ENCODE measurements around the gene ZACN. TPM values are rescaled to one million over a fixed set of nuclear protein-coding genes. Genes with fewer than 3 reads are reported as not detected.

Gene ZACN
- total RNA-seq, 2 experiments from 2014 or later, result 6.4 to 6.5 TPM

Small RNA genes within 50 kb of the gene (microRNA-seq; reads per million reads assigned to microRNA genes)
- gene MIR6868 (ENCODE audit: borderline microRNAs expressed, borderline replicate concordance), result 8.2 reads per million, percentile 15 among the genes with 10 or more reads in this experiment

Other genes with a start within 250 kb of the ZACN start
- gene UNC13D, start 234.8 kb upstream of the ZACN start, total RNA-seq, result 10 to 100 TPM; 98.5 to 99.1 TPM
- 10 to 100 TPM; 65.0 to 68.7 TPM for gene WBP2, start 223.8 kb upstream of the ZACN start, total RNA-seq
- 1 to 10 TPM; 8.1 to 9.6 TPM for gene TRIM47, start 200.6 kb upstream of the ZACN start, total RNA-seq
- gene TRIM65, start 182.2 kb upstream of the ZACN start, total RNA-seq, result 10 to 100 TPM; 24.5 to 25.5 TPM
- 100 to 1,000 TPM; 109 to 117 TPM for gene MRPL38, start 174.3 kb upstream of the ZACN start, total RNA-seq
- 10 to 100 TPM; 20.7 to 21.0 TPM for gene FBF1, start 138.1 kb upstream of the ZACN start, total RNA-seq
- 10 to 100 TPM; 31.4 to 34.9 TPM for gene ACOX1, start 100.0 kb upstream of the ZACN start, total RNA-seq
- 10 to 100 TPM in 1 of 2 experiments, 1 to 10 TPM in 1; 9.7 to 12.2 TPM for gene TEN1, start 99.9 kb upstream of the ZACN start, total RNA-seq
- gene CDK3, start 78.3 kb upstream of the ZACN start, total RNA-seq, result 1 to 10 TPM; 3.1 to 5.0 TPM
- gene EVPL, start 51.9 kb upstream of the ZACN start, total RNA-seq, result under 1 TPM in 1 of 2 experiments, not detected in 1; 0.14 TPM
- 100 to 1,000 TPM; 127 to 131 TPM for gene SRP68, start 6.7 kb upstream of the ZACN start, total RNA-seq
- gene GALR2, start 4.4 kb upstream of the ZACN start, total RNA-seq, result 1 to 10 TPM; 3.3 to 3.6 TPM
- gene EXOC7, start 24.6 kb downstream of the ZACN start, total RNA-seq, result 10 to 100 TPM; 43.5 to 46.6 TPM
- under 1 TPM; 0.60 to 0.84 TPM for gene FOXJ1, start 62.1 kb downstream of the ZACN start, total RNA-seq
- gene RNF157, start 161.3 kb downstream of the ZACN start, total RNA-seq, result 10 to 100 TPM; 38.1 to 45.3 TPM
- 100 to 1,000 TPM; 467 to 472 TPM for gene UBALD2, start 186.2 kb downstream of the ZACN start, total RNA-seq
- gene QRICH2, start 229.1 kb downstream of the ZACN start, total RNA-seq, result under 1 TPM; 0.52 TPM